Uterus (tissue), 2 donors: Measurements from ENCODE around the gene BICD1.

ENCODE experiments used
- POLR2A ChIP-seq, 2 donors: fragments of 450-650 bp; IDR thresholded peaks; one replicate each; pipeline ENCODE4 v1.6.1; 2016; ENCODE audit warnings: antibody characterized with exemption in 2 of 2, mild to moderate bottlenecking in 1 of 2, moderate library complexity in 1 of 2
- TF ChIP-seq, protein P1 (sequence below), 4 experiments: fragments of 200-600 bp in 2 of 4; fragments of 450-650 bp in 2 of 4; sonication (generic) in 2 of 4; IDR thresholded peaks; one replicate each; pipeline ENCODE4 v1.5.1; 2016 to 2019; ENCODE audit warnings: antibody characterized with exemption in 4 of 4, mild to moderate bottlenecking in 2 of 4, moderate library complexity in 1 of 4

DNA sequence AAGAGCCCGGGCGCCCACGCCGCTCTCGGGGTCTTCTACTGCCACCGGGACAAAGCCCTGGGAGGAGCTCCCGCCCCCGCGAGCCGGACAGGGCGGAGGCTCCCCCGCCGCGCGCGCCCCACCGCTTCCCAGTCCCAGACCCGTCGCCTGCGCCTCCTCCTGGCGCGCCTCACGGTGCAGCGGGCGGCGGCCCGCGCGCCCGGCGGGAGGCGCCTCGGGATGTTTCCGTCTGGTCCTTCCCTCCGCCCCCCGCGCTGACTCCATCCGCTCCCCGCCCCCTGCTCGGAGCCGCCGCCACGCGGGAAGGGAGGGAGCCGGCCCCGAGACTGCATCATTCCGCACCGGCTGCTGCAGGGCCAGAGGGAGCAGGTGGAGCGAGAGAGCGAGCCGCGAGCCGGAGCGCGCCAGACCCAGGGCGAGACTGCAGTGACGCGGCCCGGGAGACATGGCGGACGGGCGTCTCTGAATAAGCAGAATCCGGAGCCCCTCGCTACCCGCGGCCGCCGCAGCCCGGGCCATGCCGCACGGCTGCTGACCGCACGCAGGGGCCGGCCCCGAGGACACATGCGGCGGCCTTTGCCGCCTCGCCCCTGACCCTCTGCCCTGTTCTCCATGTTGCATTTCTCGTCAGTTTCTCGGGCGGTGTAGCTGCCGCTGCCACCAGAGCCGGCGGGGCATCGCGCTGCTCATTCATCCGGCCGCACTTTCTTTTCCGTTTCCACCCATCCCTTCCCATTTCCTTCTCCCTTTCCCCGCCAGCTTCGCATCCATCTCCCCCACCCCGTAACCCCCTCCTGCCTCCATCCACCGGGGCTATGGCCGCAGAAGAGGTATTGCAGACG, at the start of gene BICD1:
- TF ChIP-seq, protein P1, sequence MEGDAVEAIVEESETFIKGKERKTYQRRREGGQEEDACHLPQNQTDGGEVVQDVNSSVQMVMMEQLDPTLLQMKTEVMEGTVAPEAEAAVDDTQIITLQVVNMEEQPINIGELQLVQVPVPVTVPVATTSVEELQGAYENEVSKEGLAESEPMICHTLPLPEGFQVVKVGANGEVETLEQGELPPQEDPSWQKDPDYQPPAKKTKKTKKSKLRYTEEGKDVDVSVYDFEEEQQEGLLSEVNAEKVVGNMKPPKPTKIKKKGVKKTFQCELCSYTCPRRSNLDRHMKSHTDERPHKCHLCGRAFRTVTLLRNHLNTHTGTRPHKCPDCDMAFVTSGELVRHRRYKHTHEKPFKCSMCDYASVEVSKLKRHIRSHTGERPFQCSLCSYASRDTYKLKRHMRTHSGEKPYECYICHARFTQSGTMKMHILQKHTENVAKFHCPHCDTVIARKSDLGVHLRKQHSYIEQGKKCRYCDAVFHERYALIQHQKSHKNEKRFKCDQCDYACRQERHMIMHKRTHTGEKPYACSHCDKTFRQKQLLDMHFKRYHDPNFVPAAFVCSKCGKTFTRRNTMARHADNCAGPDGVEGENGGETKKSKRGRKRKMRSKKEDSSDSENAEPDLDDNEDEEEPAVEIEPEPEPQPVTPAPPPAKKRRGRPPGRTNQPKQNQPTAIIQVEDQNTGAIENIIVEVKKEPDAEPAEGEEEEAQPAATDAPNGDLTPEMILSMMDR (IDR thresholded peaks at IDR 0.05): peak; percentile 30 to 67 (median 56)
- TF ChIP-seq POLR2A (IDR thresholded peaks at IDR 0.05): peak; percentile 76 to 92
